PFSK-1 (cell line): ENCODE measurements around the gene ZDHHC20.

ENCODE experiments used
- FOXP2 ChIP-seq: optimal IDR thresholded peaks from 2 replicates; pipeline ENCODE3; 2011; ENCODE audit warnings: borderline replicate concordance, control low read depth, inconsistent platforms; ENCODE audit not compliant: insufficient read depth; ENCODE audit errors: extremely low read length, extremely low read depth
- POLR2AphosphoS5 ChIP-seq: IDR thresholded peaks from 2 replicates; pipeline ENCODE4 v1.6.1; 2012; ENCODE audit warnings: low read depth, mild to moderate bottlenecking, control low read depth, low read length, moderate library complexity
- REST ChIP-seq, 2 experiments: IDR thresholded peaks; 2 replicates each; pipeline versions ENCODE4 v1.6.1 to v1.8.0; 2011 to 2012; ENCODE audit warnings: low read depth in 2 of 2, low read length in 2 of 2, control low read depth in 1 of 2, inconsistent platforms in 1 of 2, mild to moderate bottlenecking in 1 of 2, moderate library complexity in 1 of 2; ENCODE audit not compliant: insufficient read depth in 1 of 2
- SIN3A ChIP-seq: IDR thresholded peaks from 2 replicates; pipeline ENCODE4 v1.6.1; 2012; ENCODE audit warnings: mild to moderate bottlenecking, low read length, moderate library complexity, borderline replicate concordance; ENCODE audit not compliant: insufficient read depth
- TAF1 ChIP-seq: IDR thresholded peaks from 2 replicates; pipeline ENCODE4 v1.6.1; 2012; ENCODE audit warnings: low read length, control low read depth, borderline replicate concordance; ENCODE audit not compliant: insufficient read depth

ZDHHC20 gene

GRCh38 chr13:21372530-21372929 lies 86.6 kb downstream of the ZDHHC20 start:
- no peak for TF ChIP-seq TAF1
- TF ChIP-seq POLR2AphosphoS5: no peak
- TF ChIP-seq SIN3A: no peak
- TF ChIP-seq FOXP2: no peak

DNA sequence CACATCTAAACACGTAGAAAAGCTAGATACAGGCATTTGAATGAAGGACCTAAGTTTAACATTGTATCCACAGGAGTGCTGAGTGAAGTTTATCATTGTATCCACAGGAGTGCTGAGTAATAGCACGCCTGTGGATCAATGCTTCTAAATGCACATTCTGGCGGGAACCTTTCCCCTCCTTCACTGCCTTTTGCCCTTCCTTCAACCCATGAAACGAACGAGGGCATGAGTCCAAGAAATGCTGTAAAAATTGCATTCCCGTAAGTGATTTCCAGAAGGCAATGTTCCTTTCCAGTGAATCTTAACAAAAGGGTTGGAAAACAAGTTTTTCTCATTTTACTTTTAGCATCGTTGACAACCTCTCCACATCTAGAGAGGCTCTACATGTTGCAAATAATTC lies 88.1 kb downstream of the ZDHHC20 start:
- no peak for TF ChIP-seq TAF1
- TF ChIP-seq REST (IDR thresholded peaks at IDR 0.05; ENCODE audit: insufficient read depth in 1 of 2, low read depth in 2 of 2, low read length in 2 of 2): no peak
- TF ChIP-seq POLR2AphosphoS5: no peak
- TF ChIP-seq SIN3A: no peak
- TF ChIP-seq FOXP2: no peak

DNA sequence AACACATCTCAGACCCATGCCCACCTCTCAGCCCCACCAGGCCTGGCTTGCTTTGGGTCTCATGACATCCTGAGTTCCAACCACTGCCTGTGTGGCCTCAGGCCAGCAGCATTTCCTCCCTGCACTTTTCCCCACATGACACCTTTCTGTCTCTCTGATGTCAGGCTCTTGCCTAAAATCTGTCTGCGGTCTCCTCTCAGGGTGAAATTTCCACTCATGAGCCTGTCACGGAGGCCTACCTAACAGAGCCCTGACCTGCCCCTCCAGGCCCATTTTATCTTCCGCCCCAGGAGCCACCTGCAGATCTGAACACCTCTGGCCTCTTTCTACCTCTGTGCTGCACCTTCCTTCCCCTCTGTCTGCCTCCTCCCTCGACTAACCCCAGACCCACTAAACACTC lies 93.5 kb downstream of the ZDHHC20 start:
- TF ChIP-seq TAF1 (no peak), FOXP2 (no peak), SIN3A (no peak), REST (IDR thresholded peaks at IDR 0.05; ENCODE audit: insufficient read depth in 1 of 2, low read depth in 2 of 2, low read length in 2 of 2) (no peak), POLR2AphosphoS5 (no peak)

DNA sequence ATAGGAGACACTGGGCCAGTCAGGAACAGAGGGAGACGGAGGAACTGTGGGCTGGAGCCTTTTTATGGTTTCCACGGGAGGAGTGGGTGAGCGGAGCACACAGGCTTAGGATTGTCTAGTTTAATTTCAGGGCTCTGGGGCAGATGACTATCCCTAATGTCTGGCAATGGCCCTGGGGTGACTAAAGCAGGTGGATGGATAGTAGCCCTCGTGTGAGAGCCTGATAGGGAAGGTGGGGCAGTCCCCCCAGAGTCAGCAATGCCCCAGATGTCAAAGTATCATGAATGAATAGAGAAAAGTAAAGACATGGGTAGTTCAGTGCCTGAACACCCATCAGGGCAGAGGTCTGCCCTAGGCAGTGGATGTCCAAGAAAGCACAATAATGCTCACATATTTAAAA lies 94.2 kb downstream of the ZDHHC20 start:
- TF ChIP-seq TAF1 (no peak), REST (IDR thresholded peaks at IDR 0.05; ENCODE audit: insufficient read depth in 1 of 2, low read depth in 2 of 2, low read length in 2 of 2) (no peak), FOXP2 (no peak), POLR2AphosphoS5 (no peak), SIN3A (no peak)

GRCh38 chr13:21364357-21364756 lies 94.7 kb downstream of the ZDHHC20 start:
- no peak for TF ChIP-seq REST (IDR thresholded peaks at IDR 0.05; ENCODE audit: insufficient read depth in 1 of 2, low read depth in 2 of 2, low read length in 2 of 2)
- TF ChIP-seq SIN3A: no peak
- TF ChIP-seq FOXP2: no peak
- TF ChIP-seq TAF1: no peak
- TF ChIP-seq POLR2AphosphoS5: no peak
